Liver (tissue), 3 donors: ENCODE results near the gene SRGAP1.
"Not testable (repeated sequence)": the region's sequence is repeated elsewhere in the genome, so short reads cannot be mapped to it uniquely, and the experiment has no call there.

Experiments
- JUND ChIP-seq, 2 donors: IDR thresholded peaks; 2 replicates each; pipeline ENCODE4 v1.6.1; 2016; ENCODE audit warnings: antibody characterized with exemption in 2 of 2
- TF ChIP-seq, protein P1 (sequence below): fragments of 150-350 bp; IDR thresholded peaks from 2 replicates; pipeline ENCODE4 v1.5.1; 2017; ENCODE audit warnings: improper control_type of control experiment, low read depth, low read length; ENCODE audit not compliant: missing input control
- TF ChIP-seq, protein P2 (sequence below): IDR thresholded peaks from 2 replicates; pipeline ENCODE4 v1.6.1; 2016; ENCODE audit warnings: antibody characterized with exemption, mild to moderate bottlenecking
- donor health status: healthy.
- donor health status: healthy.

DNA sequence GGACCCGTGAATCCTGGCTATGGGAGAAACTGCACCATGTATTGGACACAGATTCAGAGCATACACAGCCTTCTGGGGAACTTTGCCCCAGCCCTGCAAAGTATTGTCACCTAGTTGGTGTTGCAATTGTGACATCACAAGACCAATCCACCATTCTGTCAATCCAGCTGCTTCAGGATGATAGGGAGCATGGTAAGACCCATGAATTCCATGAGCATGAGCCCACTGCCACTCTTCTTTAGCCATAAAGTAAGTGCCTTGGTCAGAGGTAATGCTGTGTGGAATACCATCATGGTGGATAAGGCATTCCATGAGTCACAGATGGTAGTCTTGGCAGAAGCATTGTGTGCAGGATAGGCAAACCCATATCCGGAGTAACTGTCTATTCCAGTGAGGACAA lies 286.0 kb downstream of the SRGAP1 start:
- TF ChIP-seq, protein P1, sequence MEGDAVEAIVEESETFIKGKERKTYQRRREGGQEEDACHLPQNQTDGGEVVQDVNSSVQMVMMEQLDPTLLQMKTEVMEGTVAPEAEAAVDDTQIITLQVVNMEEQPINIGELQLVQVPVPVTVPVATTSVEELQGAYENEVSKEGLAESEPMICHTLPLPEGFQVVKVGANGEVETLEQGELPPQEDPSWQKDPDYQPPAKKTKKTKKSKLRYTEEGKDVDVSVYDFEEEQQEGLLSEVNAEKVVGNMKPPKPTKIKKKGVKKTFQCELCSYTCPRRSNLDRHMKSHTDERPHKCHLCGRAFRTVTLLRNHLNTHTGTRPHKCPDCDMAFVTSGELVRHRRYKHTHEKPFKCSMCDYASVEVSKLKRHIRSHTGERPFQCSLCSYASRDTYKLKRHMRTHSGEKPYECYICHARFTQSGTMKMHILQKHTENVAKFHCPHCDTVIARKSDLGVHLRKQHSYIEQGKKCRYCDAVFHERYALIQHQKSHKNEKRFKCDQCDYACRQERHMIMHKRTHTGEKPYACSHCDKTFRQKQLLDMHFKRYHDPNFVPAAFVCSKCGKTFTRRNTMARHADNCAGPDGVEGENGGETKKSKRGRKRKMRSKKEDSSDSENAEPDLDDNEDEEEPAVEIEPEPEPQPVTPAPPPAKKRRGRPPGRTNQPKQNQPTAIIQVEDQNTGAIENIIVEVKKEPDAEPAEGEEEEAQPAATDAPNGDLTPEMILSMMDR: not testable (repeated sequence)
- TF ChIP-seq, protein P2, sequence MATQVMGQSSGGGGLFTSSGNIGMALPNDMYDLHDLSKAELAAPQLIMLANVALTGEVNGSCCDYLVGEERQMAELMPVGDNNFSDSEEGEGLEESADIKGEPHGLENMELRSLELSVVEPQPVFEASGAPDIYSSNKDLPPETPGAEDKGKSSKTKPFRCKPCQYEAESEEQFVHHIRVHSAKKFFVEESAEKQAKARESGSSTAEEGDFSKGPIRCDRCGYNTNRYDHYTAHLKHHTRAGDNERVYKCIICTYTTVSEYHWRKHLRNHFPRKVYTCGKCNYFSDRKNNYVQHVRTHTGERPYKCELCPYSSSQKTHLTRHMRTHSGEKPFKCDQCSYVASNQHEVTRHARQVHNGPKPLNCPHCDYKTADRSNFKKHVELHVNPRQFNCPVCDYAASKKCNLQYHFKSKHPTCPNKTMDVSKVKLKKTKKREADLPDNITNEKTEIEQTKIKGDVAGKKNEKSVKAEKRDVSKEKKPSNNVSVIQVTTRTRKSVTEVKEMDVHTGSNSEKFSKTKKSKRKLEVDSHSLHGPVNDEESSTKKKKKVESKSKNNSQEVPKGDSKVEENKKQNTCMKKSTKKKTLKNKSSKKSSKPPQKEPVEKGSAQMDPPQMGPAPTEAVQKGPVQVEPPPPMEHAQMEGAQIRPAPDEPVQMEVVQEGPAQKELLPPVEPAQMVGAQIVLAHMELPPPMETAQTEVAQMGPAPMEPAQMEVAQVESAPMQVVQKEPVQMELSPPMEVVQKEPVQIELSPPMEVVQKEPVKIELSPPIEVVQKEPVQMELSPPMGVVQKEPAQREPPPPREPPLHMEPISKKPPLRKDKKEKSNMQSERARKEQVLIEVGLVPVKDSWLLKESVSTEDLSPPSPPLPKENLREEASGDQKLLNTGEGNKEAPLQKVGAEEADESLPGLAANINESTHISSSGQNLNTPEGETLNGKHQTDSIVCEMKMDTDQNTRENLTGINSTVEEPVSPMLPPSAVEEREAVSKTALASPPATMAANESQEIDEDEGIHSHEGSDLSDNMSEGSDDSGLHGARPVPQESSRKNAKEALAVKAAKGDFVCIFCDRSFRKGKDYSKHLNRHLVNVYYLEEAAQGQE: not testable (repeated sequence)
- not testable (repeated sequence) for TF ChIP-seq JUND (IDR thresholded peaks at IDR 0.05)
